Measurements from ENCODE around the gene USPL1. TPM values are rescaled to one million over a fixed set of nuclear protein-coding genes. Genes with fewer than 3 reads are reported as not detected.

USPL1 gene
- 10 to 100 TPM; 19.7 to 62.1 (median 27.1) TPM for total RNA-seq

GRCh38 chr13:30617315-30618185 lies at the start of gene USPL1:
Gene USPL1, plus strand, starts transcription at chr13:30617920. Its CDS starts 3,221 bp downstream, at chr13:30621141.
- intact Hi-C loops (cut with DNase I; ENCODE audit: low total_unique reads): no loop called here
- Histone ChIP-seq H3K27ac (peak within 1 kb of the TSS; percentile 98 to 100), H3K4me3 (peak within 1 kb of the TSS; percentile 52 to 68), H3K36me3 (no peaks in the 10 kb centered on the region), H3K27me3 (no peaks in the 10 kb centered on the region), H3K4me1 (no peaks in the 10 kb centered on the region), H3K9me3 (no peaks in the 10 kb centered on the region)
- DNase-seq: peak; percentile 97 to 98
- peak; percentile 95 to 98 for TF ChIP-seq POLR2A (IDR thresholded peaks at IDR 0.05)
- peak; percentile 21 to 87 (median 41) for TF ChIP-seq CTCF (IDR thresholded peaks at IDR 0.05)

- peak overlapping the region; percentile 71 to 74 for H3K27ac ChIP-seq
Measured at GRCh38 chr13:30569901-30570576, 47.7 kb upstream of the USPL1 start.

GRCh38 chr13:30570691-30571090 lies 47.0 kb upstream of the USPL1 start:
- TF ChIP-seq POLR2A (IDR thresholded peaks at IDR 0.05): no peak
- no peak for TF ChIP-seq CTCF (IDR thresholded peaks at IDR 0.05)
- H3K36me3 ChIP-seq: no peaks in the 10 kb centered on the region
- intact Hi-C loops (cut with DNase I; ENCODE audit: low total_unique reads): loop anchor here (10.0 kb wide), 1 partner anchor 106 kb away; the partner anchor contains the start of gene HMGB1
- H3K27me3 ChIP-seq: no peaks in the 10 kb centered on the region
- no peaks in the 10 kb centered on the region for H3K9me3 ChIP-seq
- DNase-seq: no peak
- peak overlapping the region; percentile 71 to 74 for H3K27ac ChIP-seq
- H3K4me1 ChIP-seq: no peaks in the 10 kb centered on the region
- no peak overlapping the region for H3K4me3 ChIP-seq

More at GRCh38 chr13:30569901-30570576, 47.7 kb upstream of the USPL1 start:
- H3K36me3 ChIP-seq: no peaks in the 10 kb centered on the region
- H3K4me1 ChIP-seq: no peaks in the 10 kb centered on the region
- peak; percentile 51 to 78 for DNase-seq
- no peak overlapping the region for H3K4me3 ChIP-seq
- no peak for TF ChIP-seq POLR2A (IDR thresholded peaks at IDR 0.05)
- TF ChIP-seq CTCF (IDR thresholded peaks at IDR 0.05): no peak
- H3K27me3 ChIP-seq: no peaks in the 10 kb centered on the region
- no peaks in the 10 kb centered on the region for H3K9me3 ChIP-seq
- intact Hi-C loops (cut with DNase I; ENCODE audit: low total_unique reads): loop anchor here (10.0 kb wide), 1 partner anchor 105 kb away; the partner anchor contains the start of gene HMGB1

- Histone ChIP-seq H3K27ac (peak overlapping the region; percentile 73 to 88), H3K4me3 (peak overlapping the region; percentile 31 to 35), H3K36me3 (no peaks in the 10 kb centered on the region), H3K4me1 (no peaks in the 10 kb centered on the region), H3K27me3 (no peaks in the 10 kb centered on the region), H3K9me3 (no peaks in the 10 kb centered on the region)
- intact Hi-C loops (cut with DNase I; ENCODE audit: low total_unique reads): loop anchor here (10.0 kb wide), 1 partner anchor 108 kb away; the partner anchor contains the start of gene HMGB1
- peak; percentile 18 to 33 (median 26) for TF ChIP-seq CTCF (IDR thresholded peaks at IDR 0.05)
- TF ChIP-seq POLR2A (IDR thresholded peaks at IDR 0.05): no peak
- DNase-seq: no peak
Measured at GRCh38 chr13:30572859-30573275, 44.9 kb upstream of the USPL1 start.
